Midbrain (tissue), 1 donor: ENCODE measurements around the gene ACER1.
"Not testable (repeated sequence)": the region's sequence is repeated elsewhere in the genome, so short reads cannot be mapped to it uniquely, and the experiment has no call there.

ENCODE experiments used
- DNase-seq: peaks from one replicate; lab custom pipeline; 2025; lab: John Stamatoyannopoulos, UW

Gene ACER1

GRCh38 chr19:6333439-6333838 lies at the start of gene ACER1:
Gene ACER1, minus strand, starts transcription at chr19:6333612. Its CDS starts 61 bp downstream, at chr19:6333551.
- no peak for DNase-seq

GRCh38 chr19:6383188-6383587 lies 49.8 kb upstream of the ACER1 start:
- DNase-seq = no peak

GRCh38 chr19:6381030-6381750 lies 47.8 kb upstream of the ACER1 start:
- DNase-seq = no peak

- no peak for DNase-seq
Measured at GRCh38 chr19:6379744-6380143, 46.3 kb upstream of the ACER1 start.

GRCh38 chr19:6378486-6378885 lies 45.1 kb upstream of the ACER1 start:
- DNase-seq = no peak

DNA sequence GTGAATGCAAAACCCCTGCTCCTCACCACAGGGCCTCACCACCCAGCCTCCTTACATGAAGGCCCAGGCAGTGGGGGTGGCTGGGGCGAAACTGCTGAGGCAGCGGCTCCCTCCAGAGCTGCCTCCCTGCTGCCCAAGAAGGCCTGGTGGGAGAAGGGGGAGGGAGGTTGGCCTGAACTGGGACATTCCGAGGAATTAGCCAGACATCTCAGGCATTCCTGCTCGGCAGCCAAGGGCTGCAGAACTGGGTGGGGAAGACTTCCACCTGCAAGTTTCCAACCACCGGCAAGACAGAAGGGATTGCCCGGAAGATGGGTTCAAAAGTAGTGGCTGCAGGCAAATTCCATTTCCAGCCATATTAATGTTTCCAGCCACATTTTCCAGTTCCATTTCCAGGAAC lies 44.6 kb upstream of the ACER1 start:
- no peak for DNase-seq

- no peak for DNase-seq
Measured at GRCh38 chr19:6376512-6377190, 43.2 kb upstream of the ACER1 start.

GRCh38 chr19:6375411-6376010 lies 42.1 kb upstream of the ACER1 start, which contains the start of gene PSPN:
Gene PSPN, minus strand, starts transcription at chr19:6375933. Its CDS starts 84 bp downstream, at chr19:6375849.
- no peak for DNase-seq

GRCh38 chr19:6374711-6375410 lies 41.4 kb upstream of the ACER1 start:
- DNase-seq = no peak

GRCh38 chr19:6374161-6374709 lies 40.8 kb upstream of the ACER1 start:
- no peak for DNase-seq

DNA sequence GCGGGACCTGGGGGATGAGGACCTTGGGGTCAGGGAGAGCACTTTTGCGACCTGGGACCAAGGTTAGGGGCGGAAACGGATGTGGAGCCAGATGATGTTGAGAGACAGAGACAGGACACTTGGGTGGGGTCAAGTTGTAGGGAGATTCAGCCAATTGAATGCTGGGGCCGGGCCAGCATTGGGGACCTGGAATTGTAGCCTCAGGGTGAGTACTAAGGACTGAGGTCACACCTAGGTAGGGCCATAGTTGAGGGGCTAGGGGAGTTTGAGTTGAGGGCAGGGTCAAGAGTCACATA lies 40.3 kb upstream of the ACER1 start:
- DNase-seq = no peak

- DNase-seq = peak; percentile 97
Measured at GRCh38 chr19:6373096-6373812, 39.8 kb upstream of the ACER1 start.

DNA sequence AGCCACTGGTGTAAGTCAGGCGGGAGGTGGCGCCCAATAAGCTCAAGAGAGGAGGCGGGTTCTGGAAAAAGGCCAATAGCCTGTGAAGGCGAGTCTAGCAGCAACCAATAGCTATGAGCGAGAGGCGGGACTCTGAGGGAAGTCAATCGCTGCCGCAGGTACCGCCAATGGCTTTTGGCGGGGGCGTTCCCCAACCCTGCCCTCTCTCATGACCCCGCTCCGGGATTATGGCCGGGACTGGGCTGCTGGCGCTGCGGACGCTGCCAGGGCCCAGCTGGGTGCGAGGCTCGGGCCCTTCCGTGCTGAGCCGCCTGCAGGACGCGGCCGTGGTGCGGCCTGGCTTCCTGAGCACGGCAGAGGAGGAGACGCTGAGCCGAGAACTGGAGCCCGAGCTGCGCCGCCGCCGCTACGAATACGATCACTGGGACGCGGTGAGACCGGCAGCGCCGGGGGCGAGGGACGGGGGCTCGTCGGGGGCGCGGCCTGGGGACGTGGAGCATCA lies 39.2 kb upstream of the ACER1 start, which contains the start of gene ALKBH7:
Gene ALKBH7 (plus strand): TSS at position 201 of the 502 bp plus-strand sequence. CDS start 27 bp downstream, at position 228.
- peak; percentile 99 for DNase-seq

DNA sequence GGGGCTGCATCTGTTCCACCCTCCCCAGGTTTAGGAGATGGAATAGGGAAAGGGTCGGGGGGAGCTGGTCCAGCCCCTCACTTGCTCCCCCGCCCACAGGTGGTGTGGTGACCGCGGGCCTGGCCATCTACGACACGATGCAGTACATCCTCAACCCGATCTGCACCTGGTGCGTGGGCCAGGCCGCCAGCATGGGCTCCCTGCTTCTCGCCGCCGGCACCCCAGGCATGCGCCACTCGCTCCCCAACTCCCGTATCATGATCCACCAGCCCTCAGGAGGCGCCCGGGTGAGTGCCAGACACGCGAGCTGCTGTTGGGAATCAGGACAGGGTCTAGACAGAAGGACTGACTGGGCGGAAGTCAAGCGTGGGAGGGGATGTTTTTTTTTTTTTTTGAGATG lies 30.9 kb upstream of the ACER1 start:
- no peak for DNase-seq

DNA sequence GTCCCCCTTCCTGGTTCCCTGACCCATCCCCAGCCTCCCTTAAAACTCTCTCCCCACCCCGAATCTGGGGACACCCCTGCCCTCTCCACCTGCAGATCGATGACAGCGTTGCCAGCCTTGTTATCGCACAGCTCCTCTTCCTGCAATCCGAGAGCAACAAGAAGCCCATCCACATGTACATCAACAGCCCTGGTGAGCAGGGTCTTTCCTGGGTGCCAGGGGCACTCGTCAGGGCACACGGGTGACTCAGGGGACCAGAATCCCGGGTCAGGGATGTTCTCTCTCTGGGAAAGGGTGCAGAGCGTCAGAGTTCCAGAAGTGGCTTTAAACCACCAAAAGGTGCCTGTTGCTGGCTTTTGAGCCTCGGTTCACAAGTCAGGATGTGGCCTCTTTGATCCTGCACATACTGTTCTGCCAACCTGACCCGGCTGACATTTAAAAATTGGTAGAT lies 29.0 kb upstream of the ACER1 start:
- DNase-seq = no peak

GRCh38 chr19:6362027-6362350 lies 28.6 kb upstream of the ACER1 start:
- DNase-seq = no peak

DNA sequence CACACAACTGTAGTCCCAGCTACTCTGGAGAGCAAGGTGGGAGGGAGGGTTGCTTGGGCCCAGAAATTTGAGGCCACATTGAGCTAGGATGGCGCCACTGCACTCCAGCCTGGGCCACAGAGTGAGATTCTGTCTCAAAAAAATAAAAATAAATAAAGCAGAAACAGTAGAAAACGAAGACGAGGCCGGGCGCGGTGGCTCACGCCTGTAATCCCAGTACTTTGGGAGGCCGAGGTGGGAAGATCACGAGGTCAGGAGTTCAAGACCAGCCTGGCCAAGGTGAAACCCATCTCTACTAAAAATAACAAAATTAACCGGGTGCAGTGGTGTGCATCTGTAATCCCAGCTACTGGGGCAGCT lies 27.4 kb upstream of the ACER1 start:
- DNase-seq = not testable (repeated sequence)

GRCh38 chr19:6360445-6360844 lies 27.0 kb upstream of the ACER1 start:
- not testable (repeated sequence) for DNase-seq

DNA sequence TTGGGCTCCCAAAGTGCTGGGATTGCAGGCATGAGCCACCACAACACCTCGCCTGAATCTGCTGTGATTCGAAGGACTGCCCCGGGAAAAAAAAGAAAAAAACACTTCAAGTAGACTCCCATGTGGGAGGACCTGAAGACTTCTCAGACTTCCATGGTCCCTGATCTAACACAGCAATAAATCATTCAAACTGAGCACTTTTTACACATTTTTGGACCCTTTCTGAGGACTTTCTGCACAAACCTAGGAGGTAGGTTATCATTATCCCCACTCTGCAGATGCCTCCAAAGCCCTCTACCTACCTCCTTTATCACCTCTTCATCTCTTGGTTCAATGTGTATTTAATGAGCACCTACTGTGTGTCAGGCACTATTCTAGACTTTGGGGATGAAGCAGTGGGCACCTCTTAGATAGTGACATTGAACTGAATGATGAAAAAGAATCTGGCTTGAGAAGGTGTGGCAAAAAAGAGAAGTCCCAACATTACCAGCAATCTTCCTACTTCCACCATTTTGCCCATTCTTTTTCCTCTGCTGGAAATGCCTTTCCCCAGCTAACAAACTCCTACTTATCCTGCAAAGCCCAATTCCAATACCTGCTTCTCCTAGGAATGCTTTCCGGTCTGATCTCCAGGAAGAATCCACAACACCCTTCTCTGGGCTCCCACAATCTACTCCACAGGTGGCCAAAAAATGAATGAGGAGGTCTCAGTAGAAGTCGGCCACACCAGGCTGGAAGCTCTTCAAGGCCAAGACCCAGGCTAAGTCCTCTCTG lies 26.3 kb upstream of the ACER1 start:
- DNase-seq = no peak

DNA sequence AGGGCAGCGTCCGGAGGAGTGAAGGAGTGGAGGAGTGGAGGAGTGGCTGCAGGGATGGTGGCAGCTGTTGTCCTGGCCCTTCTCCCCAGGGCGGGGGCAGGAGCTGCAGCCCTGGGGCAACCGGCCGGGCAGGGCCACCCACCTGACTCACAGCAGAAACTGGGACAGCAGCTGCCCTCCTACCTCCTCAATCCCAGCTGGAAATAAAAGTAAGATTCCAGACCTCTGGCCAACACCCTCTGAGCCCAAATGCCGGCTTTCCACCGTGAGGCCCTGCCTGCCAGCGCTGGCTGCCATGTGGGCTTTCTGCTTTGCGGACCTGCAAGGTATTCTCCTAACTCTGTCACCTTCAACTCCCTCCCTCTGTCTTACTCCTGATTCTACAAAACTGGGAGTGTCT lies 24.6 kb upstream of the ACER1 start:
- DNase-seq = no peak

DNA sequence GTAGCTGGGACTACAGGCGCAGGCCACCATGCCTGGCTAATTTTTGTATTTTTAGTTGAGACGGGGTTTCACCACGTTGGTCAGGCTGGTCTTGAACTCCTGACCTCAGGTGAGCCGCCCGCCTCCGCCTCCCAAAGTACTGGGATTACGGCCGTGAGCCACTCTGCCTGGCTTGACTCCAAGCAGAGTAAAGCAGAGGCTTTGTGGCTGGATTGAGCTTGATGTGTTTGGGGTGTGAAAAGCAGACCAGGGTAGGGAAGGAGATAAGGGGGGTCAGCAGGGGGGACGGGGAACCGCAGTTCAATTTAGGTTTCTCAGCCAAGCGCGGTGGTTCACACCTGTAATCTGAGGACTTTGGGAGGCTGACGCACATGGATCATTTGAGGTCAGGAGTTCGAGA lies 23.8 kb upstream of the ACER1 start:
- DNase-seq = no peak
